HG03175 (cell line): Measurements from ENCODE around the gene CTNNB1.

Experiments
- ATAC-seq: cut with Tn5 transposase; IDR thresholded peaks from one replicate; pipeline ENCODE4 v1.9.1; 2021; ENCODE audit warnings: mild to moderate bottlenecking, moderate library complexity; ENCODE audit not compliant: unreplicated experiment

Gene CTNNB1

DNA sequence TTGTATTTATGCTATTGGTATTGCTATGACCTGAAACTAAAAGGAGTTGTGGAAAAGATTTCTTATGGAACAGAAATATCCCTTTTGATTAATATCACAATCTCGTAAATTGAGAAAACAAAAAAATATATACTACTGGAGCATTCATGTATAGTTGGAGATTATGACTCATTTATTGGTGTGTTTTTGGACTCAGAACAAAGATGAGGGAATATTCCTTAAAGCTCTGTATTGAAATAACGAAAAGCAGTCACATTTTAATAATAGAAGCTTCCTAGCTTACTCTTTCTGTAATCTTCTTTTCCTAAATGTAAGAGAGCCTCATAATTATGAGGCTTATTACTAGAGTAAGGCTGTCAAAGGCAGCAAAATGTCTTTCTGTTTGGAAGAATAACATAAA, 14.3 kb downstream of the CTNNB1 start:
- no peak for ATAC-seq

DNA sequence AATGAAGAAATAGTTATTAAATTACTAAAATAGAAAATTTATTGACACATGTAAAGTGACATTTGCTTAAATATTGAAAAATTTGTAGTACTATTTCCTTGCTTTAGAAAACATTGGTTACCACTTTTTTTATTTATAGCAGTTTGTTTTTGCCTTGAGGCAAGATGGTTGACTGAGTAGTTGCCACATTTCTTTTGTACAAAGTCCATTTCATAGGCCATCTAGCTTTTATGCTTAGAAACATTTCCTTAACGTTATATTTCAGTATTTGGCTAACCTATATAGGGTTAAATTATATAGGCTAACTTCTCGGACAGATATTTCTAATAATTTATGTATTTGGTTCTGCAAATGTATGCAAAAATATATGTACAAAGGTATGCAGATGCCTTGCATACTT, 17.1 kb downstream of the CTNNB1 start:
- ATAC-seq: no peak

DNA sequence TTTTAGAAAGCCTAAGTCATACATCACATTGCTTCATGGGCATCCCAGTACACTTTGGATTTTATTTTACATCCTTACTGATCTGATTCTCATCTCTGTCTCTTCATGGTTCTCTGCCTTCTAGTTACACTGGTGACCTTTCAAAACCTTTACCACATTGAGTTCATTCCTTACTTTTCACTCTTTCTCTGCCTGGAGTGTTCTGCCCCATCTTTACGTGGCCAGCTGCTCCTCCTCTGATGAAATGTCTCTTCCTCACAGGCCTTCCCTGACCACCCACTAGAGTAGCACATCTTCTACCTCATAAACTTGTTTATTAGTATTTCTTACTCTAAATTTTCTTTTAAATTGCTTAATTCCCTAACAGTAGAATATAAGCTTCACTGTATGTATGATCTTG, 17.7 kb downstream of the CTNNB1 start:
- ATAC-seq: no peak

DNA sequence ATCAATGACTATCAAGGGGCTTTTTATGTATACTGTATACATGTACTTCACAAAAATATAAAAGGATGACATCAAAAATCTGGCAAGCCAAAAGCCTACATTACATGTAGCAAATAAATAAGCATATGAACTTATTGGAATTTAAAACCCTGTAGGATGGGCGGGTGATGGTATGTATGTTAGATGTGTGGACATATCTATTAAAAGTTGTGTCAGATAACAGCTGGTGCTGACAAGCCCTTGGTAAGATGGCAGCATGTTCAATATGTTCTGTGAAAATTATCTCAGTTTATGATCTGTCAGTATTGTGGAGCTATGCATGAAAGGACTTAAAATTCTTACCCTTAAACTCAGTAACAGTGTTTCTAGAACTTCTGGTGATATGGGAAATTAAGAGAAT, 20.1 kb downstream of the CTNNB1 start:
- ATAC-seq: no peak

DNA sequence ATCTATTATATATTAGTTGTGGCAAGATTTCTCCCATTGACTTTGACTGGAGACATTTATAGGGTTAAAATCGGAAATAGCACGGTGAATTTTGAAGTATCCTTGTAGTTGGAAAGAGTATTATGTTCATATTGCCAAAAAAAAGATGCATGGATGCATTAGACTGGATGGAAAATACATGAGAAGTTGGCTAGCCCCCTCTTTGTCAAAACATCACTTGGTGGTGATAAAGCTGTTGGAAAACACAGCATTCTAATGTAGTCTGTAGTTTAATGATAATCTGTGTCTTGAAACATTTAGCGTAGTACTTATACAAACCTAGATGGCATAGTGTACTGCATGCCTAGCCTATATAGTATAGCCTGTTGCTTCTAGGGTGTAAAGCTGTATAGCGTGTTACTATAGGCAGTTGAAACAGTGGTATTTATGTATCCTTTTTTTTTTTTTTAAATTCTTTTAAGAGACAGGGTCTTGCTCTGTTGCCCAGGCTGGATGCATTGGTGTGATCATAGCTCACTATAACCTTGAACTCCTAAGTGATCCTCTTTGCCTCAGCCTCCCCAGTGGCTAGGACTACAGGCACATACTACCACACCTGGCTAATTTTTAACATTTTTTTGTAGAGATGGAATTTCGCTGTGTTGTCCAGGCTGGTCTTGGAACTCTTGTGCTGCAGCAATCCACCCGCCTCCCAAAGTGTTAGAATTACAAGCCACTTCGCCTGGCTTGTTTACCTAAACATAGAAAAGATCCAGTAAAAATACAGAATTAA, 21.8 kb downstream of the CTNNB1 start:
- no peak for ATAC-seq

DNA sequence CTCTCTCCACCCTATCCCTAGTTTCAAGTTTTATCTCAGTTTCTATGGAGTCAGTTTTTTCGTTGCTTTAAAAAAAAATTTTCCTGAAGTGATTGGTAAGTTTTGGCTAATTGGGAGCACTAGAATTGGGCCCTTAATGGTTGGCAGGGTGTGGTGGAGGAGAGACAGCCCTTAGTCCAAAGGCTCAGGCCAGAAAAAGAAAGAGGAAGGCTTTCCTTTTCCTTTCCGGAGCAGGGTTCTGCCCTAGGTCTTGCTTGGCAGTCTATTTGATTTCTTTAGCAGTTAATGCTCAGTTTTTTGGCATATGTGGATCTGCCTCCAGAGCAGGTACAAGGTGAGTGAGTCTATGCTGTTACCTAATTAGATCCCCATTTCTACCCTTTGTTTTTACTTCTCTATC, 22.7 kb downstream of the CTNNB1 start:
- ATAC-seq: no peak

DNA sequence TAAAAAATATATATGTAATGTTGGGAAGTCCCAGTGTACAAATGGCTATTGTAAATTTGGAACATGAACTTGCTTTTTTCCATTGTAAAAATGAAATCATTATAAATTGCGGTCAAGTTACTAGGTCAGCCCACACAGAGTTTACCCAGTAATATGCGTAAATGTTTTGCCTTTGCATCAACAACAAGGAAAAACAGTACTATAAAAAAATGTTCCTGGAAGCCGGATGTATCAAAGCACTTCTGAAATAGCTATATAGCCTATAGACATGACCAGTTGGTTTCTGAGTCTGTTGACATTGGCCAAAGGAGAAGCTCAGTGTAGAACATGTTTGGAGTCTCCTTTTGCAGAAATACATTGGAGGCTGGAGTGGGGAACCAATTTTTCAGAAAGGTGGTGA, 23.2 kb downstream of the CTNNB1 start:
- no peak for ATAC-seq

DNA sequence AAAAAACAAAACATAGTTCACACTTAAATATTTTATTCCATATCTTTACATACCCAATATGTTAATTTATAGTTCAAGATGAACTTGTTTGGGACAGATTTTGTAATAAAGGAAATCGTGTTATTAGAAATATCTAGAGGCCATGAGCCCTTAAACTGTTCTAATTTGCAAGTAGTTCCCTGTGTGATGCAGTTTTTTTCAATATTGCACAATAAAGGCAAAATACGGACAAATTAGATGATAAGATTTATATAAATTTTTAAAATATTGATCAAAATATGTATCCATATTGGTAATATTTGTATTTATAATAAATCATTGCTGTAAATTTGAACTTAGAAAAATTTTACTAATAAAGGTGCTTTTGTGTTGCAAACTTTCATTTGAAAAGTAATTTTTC, 23.8 kb downstream of the CTNNB1 start:
- ATAC-seq: no peak

DNA sequence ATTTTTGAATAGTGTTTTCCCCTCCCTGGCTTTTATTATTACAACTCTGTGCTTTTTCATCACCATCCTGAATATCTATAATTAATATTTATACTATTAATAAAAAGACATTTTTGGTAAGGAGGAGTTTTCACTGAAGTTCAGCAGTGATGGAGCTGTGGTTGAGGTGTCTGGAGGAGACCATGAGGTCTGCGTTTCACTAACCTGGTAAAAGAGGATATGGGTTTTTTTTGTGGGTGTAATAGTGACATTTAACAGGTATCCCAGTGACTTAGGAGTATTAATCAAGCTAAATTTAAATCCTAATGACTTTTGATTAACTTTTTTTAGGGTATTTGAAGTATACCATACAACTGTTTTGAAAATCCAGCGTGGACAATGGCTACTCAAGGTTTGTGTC, 24.4 kb downstream of the CTNNB1 start:
- ATAC-seq: no peak

DNA sequence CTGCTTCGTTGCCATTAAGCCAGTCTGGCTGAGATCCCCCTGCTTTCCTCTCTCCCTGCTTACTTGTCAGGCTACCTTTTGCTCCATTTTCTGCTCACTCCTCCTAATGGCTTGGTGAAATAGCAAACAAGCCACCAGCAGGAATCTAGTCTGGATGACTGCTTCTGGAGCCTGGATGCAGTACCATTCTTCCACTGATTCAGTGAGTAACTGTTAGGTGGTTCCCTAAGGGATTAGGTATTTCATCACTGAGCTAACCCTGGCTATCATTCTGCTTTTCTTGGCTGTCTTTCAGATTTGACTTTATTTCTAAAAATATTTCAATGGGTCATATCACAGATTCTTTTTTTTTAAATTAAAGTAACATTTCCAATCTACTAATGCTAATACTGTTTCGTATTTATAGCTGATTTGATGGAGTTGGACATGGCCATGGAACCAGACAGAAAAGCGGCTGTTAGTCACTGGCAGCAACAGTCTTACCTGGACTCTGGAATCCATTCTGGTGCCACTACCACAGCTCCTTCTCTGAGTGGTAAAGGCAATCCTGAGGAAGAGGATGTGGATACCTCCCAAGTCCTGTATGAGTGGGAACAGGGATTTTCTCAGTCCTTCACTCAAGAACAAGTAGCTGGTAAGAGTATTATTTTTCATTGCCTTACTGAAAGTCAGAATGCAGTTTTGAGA, 25.0 kb downstream of the CTNNB1 start:
- ATAC-seq: no peak

DNA sequence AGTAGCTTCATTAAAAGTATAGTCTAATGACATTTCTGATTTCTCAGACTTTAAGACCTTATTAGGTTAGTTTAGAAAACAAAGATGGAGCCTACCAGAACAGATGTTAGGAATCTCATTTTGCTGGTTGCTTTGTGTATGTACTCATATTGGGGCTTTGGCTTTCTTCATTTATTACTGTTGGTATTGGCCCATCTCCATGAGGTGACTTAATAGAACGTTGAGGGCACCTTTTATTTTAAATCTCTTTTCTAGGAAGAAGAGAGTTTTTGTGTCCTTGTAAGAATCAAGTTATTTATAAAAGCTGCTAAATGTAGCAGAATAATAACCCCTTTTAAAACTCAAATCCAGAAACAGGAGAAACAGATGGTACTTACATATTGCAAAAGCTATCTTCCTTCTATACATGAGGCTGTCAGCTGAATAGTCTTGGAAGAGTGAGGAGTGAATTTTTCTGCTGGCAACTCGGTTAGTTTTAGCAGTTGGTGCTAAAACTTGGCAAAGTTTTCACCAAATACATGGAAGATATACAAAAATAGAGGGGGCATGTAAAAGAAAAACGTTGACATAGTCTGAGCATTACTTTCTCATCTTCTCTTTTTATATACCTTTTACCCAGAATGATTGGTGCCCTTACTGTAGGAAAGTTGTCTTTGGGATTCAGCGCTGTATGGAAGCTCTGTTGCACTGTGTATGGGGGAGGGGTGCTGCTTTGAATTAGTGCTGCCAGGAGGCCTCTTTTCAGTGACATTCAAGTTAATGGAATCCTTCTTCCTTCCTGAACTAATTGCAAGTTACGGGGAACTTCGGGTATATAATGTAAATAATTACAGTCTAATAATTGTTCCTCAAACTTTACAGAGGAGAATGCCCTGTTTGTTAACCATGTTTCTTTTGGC, 35.8 kb downstream of the CTNNB1 start:
- no peak for ATAC-seq

DNA sequence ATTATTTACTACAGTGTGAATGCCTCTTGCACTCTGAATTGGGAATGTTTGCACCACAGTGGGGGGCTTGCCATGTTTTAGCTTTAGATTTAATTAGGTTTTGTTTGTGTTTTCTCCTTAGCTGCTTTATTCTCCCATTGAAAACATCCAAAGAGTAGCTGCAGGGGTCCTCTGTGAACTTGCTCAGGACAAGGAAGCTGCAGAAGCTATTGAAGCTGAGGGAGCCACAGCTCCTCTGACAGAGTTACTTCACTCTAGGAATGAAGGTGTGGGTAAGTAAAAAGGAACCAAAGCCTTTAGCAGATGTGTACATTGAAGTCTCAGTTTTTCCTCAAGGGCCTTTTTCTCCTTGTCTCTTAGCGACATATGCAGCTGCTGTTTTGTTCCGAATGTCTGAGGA, 36.9 kb downstream of the CTNNB1 start:
- no peak for ATAC-seq

DNA sequence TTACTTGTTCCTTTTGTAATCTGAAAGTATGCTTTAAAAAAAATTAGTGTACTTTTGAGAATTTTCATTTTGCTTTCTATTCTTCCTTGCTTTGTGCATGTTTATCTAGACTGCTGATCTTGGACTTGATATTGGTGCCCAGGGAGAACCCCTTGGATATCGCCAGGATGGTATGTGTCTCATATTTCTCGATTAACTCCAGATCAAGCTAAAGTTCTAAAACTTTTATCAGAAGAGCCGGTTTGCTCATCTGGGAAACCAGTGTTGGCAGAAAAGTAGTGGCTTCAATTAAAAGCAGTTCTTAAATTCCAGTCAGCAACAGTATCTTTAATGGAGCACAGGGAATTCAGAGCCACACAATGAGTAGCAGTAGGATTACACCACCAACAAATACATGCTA, 38.6 kb downstream of the CTNNB1 start:
- no peak for ATAC-seq

DNA sequence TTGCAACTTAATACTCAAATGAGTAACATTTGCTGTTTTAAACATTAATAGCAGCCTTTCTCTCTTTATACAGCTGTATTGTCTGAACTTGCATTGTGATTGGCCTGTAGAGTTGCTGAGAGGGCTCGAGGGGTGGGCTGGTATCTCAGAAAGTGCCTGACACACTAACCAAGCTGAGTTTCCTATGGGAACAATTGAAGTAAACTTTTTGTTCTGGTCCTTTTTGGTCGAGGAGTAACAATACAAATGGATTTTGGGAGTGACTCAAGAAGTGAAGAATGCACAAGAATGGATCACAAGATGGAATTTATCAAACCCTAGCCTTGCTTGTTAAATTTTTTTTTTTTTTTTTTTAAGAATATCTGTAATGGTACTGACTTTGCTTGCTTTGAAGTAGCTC, 40.3 kb downstream of the CTNNB1 start:
- no peak for ATAC-seq

DNA sequence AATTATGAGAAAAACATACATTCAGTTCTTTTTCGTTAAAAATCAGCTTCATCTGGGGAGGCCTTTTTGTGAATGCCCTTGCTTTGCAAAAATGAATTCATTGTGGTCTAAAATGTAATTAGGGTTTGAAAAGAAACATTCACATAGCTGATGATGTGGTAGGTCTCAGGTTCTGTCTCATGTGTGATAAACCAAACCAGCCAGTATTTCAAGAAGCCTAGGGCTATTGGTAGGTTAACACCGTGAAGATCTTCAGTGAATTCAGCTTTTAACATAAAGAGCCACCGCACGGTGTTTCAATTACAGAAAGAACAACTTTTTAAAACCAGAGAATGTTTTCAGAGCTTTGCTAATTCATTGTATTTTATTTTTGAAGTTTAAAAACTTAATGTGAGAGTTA, 41.9 kb downstream of the CTNNB1 start:
- no peak for ATAC-seq

DNA sequence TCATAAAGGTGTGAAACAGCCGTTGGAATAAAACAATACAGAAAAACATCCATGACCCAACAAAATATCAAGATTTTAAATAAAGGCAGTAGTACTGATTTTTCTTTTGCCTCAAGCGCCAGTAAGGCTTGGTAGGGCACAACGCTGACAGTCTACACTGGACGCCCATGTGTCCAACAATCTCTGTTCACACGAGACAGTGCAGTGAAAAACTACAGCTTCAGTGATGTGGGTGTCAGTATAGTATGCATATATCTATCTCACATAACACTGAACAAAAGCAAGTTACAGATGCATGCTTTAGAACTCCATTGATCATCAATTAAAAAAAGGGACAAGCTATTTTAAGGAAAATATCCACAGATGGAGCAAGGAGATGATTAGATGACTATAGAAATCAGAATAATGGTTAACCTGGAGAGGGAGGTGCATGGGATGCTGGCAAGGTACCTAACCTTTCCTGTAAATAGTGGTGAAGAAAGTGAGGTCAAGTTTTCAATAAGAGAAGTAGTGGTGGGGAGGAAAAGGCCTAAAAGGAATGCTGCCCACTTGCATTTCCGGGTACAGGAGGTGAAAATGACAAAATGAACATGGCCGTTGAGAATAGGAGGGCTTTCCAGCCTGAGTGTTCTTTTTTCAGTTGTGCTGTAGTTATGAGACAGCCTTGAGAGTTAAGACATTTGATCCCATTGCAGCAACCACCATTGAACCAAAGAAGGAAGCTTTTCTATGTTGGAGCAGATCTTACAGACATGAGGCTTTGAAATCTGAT, 42.7 kb downstream of the CTNNB1 start:
- ATAC-seq: no peak

DNA sequence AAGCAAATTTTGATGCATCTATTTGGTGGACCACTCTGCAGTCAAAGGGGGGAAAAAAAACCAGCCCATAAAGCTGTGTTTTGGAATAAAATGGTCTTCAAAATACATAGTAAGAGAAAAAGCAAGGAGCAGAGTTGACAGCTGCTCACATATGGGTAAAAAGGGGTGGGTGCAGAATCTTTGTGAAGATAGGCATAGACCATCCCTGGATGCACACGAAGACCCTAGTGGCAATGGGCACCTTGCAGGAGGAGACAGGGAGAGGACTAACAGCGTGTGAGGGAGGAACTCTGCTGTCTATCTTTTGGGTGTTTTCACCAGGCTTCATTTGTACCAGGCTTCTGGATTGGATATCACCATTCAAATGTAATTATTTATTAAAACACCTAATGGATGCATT, 43.9 kb downstream of the CTNNB1 start:
- ATAC-seq: no peak

DNA sequence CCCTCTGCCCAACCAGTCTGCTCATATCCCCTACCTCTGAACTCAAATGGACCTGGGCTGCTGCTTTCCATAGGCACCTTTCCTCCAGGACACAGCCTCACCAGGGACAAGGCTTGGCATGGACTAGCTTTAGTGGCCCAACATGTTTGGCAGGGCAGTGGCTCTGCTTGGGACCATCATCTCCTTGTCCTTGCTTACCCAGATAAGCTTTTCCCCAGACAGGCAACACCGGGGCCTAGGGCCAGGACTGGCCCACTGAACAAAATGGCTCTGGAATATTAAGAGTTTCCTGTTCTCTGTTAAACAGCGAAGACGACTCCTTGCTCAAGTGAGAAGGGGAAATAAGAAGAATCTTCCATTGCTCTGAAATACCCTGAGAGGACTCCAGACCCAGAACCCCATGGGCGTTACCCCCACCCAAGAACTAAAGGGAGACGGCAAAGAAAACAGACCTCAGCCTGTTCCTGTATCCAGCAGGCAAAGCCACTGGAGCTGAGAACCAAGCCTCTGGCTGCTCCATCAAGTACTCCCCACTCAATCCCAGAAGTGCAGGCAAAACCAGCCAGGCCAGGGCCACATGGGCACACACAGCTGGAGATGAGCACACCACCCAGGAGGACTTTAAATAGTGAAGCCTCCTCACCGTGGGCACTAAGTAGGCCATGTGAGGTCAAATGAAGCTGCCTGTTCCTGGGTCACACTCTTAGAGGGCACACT, 45.5 kb downstream of the CTNNB1 start:
- ATAC-seq: no peak

DNA sequence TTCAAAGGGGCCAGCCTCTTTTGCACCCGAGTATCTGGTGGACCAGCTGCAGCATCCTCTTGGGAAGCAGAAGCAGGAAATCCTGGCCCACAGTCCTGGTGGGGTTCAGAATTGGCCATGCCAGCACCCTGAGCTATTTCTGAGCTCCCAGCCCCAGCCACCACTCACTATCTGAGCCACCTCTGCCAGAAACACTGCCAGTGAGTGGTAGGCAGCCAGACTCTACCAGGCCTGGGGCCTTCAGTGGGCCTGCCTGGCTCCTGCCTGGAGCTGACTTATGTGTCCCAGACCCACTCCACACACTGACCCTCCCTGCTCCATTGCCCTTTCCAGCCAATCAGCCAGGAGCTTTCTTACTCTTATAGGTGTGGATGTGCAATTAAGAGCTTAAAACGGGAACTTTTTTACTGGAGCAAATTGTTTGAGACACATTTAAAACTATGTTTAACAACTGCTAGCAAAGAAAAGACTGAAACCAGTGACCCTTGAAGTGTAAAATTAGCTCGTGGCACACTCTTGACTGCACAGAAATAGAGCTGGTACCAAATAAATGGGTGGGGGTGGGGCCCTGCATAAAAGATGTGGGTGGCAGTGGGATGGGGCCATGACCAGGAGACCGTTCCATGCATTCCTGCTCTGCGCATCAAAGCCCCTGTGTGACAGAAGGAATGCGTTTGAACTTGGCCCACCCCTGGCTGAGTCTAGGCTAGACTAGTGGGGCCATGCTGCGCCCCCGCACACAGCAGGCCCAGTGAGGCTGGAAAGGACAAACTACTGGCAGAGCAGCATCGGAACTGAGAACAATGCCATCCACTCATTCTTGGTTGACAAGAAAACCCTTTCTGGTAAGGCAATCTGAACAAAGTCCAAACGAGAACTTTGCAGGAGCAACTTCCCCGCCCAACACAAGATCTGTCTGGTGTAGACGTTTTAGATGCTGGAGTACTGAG, 48.0 kb downstream of the CTNNB1 start:
- ATAC-seq: no peak
